H9 (cell line): ENCODE data around the gene IPO9. TPM values are rescaled to one million over a fixed set of nuclear protein-coding genes. Genes with fewer than 3 reads are reported as not detected.

Experiments
- DNase-seq: peaks from one replicate; pipeline ENCODE4 v3.0.0-alpha.2; 2017
- H2AFZ ChIP-seq: one replicate; pipeline ENCODE4 v1.6.1; 2013; ENCODE audit warnings: mild to moderate bottlenecking, low read length, control low read depth, moderate library complexity
- H2AK5ac ChIP-seq: 2 replicates; pipeline ENCODE4 v1.6.1; 2013; ENCODE audit warnings: low read length, control low read depth, mixed read lengths; ENCODE audit not compliant: insufficient read length
- H2BK120ac ChIP-seq: one replicate; pipeline ENCODE4 v1.6.1; 2013; ENCODE audit warnings: low read depth, mild to moderate bottlenecking, low read length, control low read depth, inconsistent platforms; ENCODE audit not compliant: poor library complexity, severe bottlenecking
- H2BK12ac ChIP-seq: 2 replicates; pipeline ENCODE4 v1.6.1; 2013; ENCODE audit warnings: low read length, control low read depth, mixed read lengths, low read depth; ENCODE audit not compliant: insufficient read length
- H2BK15ac ChIP-seq: 2 replicates; pipeline ENCODE4 v1.6.1; 2013; ENCODE audit warnings: low read depth, low read length, control low read depth
- H2BK20ac ChIP-seq: one replicate; pipeline ENCODE4 v1.6.1; 2013; ENCODE audit warnings: low read depth, mild to moderate bottlenecking, low read length, control low read depth, inconsistent platforms; ENCODE audit not compliant: poor library complexity, severe bottlenecking
- H2BK5ac ChIP-seq: 2 replicates; pipeline ENCODE4 v1.6.1; 2013; ENCODE audit warnings: low read length, control low read depth, mixed read lengths; ENCODE audit not compliant: insufficient read length
- H3K14ac ChIP-seq: 2 replicates; pipeline ENCODE4 v1.6.1; 2013; ENCODE audit warnings: low read length, control low read depth; ENCODE audit not compliant: insufficient read depth
- H3K18ac ChIP-seq: 2 replicates; pipeline ENCODE4 v1.6.1; 2013; ENCODE audit warnings: low read depth, mild to moderate bottlenecking, mixed read lengths, low read length, control low read depth; ENCODE audit not compliant: insufficient read length
- H3K23ac ChIP-seq: 2 replicates; pipeline ENCODE4 v1.6.1; 2013; ENCODE audit warnings: low read length, control low read depth, mixed read lengths, low read depth; ENCODE audit not compliant: insufficient read length
- H3K23me2 ChIP-seq: 2 replicates; pipeline ENCODE4 v1.6.1; 2013; ENCODE audit warnings: low read depth, mild to moderate bottlenecking, mixed read lengths, low read length, control low read depth; ENCODE audit not compliant: insufficient read length, poor library complexity, severe bottlenecking
- H3K27ac ChIP-seq: 2 replicates; pipeline ENCODE4 v1.5.1; 2013; ENCODE audit warnings: low read length, control low read depth, mixed read lengths, low read depth; ENCODE audit not compliant: insufficient read length
- H3K27me3 ChIP-seq: 2 replicates; pipeline ENCODE4 v1.6.1; 2013; ENCODE audit warnings: low read length, control low read depth, inconsistent platforms; ENCODE audit not compliant: insufficient read depth
- H3K4ac ChIP-seq: 2 replicates; pipeline ENCODE4 v1.6.1; 2013; ENCODE audit warnings: low read depth, mild to moderate bottlenecking, control low read depth, inconsistent platforms, low read length, moderate library complexity
- H3K4me1 ChIP-seq: 2 replicates; pipeline ENCODE4 v1.6.1; 2013; ENCODE audit warnings: low read length, control low read depth, inconsistent platforms; ENCODE audit not compliant: insufficient read depth
- H3K4me2 ChIP-seq: 2 replicates; pipeline ENCODE4 v1.6.1; 2013; ENCODE audit warnings: low read length, control low read depth, mixed read lengths; ENCODE audit not compliant: insufficient read length, insufficient read depth
- H3K56ac ChIP-seq: 2 replicates; pipeline ENCODE4 v1.6.1; 2013; ENCODE audit warnings: low read depth, mild to moderate bottlenecking, mixed read lengths, low read length, control low read depth; ENCODE audit not compliant: insufficient read length
- H3K79me1 ChIP-seq: 2 replicates; pipeline ENCODE4 v1.6.1; 2013; ENCODE audit warnings: low read depth, mild to moderate bottlenecking, moderate library complexity, low read length, control low read depth, inconsistent platforms; ENCODE audit not compliant: insufficient read depth, poor library complexity, severe bottlenecking
- H3K79me2 ChIP-seq: 2 replicates; pipeline ENCODE4 v1.6.1; 2013; ENCODE audit warnings: low read length, control low read depth, inconsistent platforms; ENCODE audit not compliant: insufficient read depth
- H3K9ac ChIP-seq: 2 replicates; pipeline ENCODE4 v1.6.1; 2013; ENCODE audit warnings: low read length, control low read depth, mixed read lengths; ENCODE audit not compliant: insufficient read length; ENCODE audit errors: extremely low read depth
- H3K9me3 ChIP-seq: one replicate; pipeline ENCODE4 v1.6.1; 2013; ENCODE audit warnings: low read depth, low read length, inconsistent platforms; ENCODE audit not compliant: control insufficient read depth
- H3T11ph ChIP-seq: one replicate; pipeline ENCODE4 v1.6.1; 2013; ENCODE audit warnings: mild to moderate bottlenecking, low read length, control low read depth, inconsistent platforms
- H4K20me1 ChIP-seq: one replicate; pipeline ENCODE4 v1.6.1; 2013; ENCODE audit not compliant: control insufficient read depth, insufficient read length, insufficient read depth
- H4K5ac ChIP-seq: 2 replicates; pipeline ENCODE4 v1.6.1; 2013; ENCODE audit warnings: low read depth, mild to moderate bottlenecking, mixed read lengths, low read length, control low read depth; ENCODE audit not compliant: insufficient read length
- H4K8ac ChIP-seq: replicated peaks from 2 replicates; pipeline ENCODE4 v1.6.1; 2013; ENCODE audit warnings: low read length, control low read depth, mixed read lengths, low read depth; ENCODE audit not compliant: insufficient read length
- H4K91ac ChIP-seq: 2 replicates; pipeline ENCODE4 v1.6.1; 2013; ENCODE audit warnings: low read depth, mild to moderate bottlenecking, moderate library complexity, mixed read lengths, low read length, control low read depth; ENCODE audit not compliant: insufficient read length
- H3K27ac Mint-ChIP-seq, 3 experiments: 2 replicates in 2 of 3; 3 replicates in 1 of 3; pipeline ENCODE4 v1.8.0; 2020 to 2021; ENCODE audit warnings: mixed read lengths in 3 of 3, mild to moderate bottlenecking in 1 of 3, moderate library complexity in 1 of 3
- H3K27me3 Mint-ChIP-seq: 2 replicates; pipeline ENCODE4 v1.8.0; 2021; ENCODE audit warnings: low read depth, mild to moderate bottlenecking, moderate library complexity, mixed read lengths
- H3K36me3 Mint-ChIP-seq, 3 experiments: 2 replicates in 2 of 3; 3 replicates in 1 of 3; pipeline ENCODE4 v1.8.0; 2020 to 2021; ENCODE audit warnings: low read depth in 3 of 3, mixed read lengths in 3 of 3; ENCODE audit not compliant: insufficient read depth in 1 of 3
- H3K4me1 Mint-ChIP-seq, 2 experiments: 2 replicates each; pipeline ENCODE4 v1.8.0; 2020; ENCODE audit warnings: mixed read lengths in 2 of 2
- H3K4me3 Mint-ChIP-seq, 2 experiments: 2 replicates in 1 of 2; 3 replicates in 1 of 2; pipeline ENCODE4 v1.8.0; 2020 to 2021; ENCODE audit warnings: mild to moderate bottlenecking in 2 of 2, mixed read lengths in 2 of 2, moderate library complexity in 1 of 2
- H3K9me3 Mint-ChIP-seq, 2 experiments: 2 replicates in 1 of 2; 3 replicates in 1 of 2; pipeline ENCODE4 v1.8.0; 2020; ENCODE audit warnings: mild to moderate bottlenecking in 2 of 2, mixed read lengths in 2 of 2, moderate library complexity in 1 of 2
- WGBS: extraction: QIAGEN DNeasy Blood & Tissue Kit; methylation state at CpG from one replicate; pipeline ENCODE4 v1.1.7; 2013; ENCODE audit warnings: missing lambda C conversion rate, low lambda C conversion rate, mixed read lengths; ENCODE audit not compliant: insufficient read length; ENCODE audit errors: extremely low coverage; 5-methylcytosine and 5-hydroxymethylcytosine counted together
- total RNA-seq: library from RNA; stranded (reverse); gene quantifications from 2 replicates; pipeline ENCODE4 v1.2.1, GENCODE V29; 2021
- TF ChIP-seq, protein P1 (sequence below): fragments of 200-600 bp; sonication (generic); conservative IDR thresholded peaks from 3 replicates; pipeline ENCODE4 v1.8.0; 2021; ENCODE audit warnings: antibody characterized with exemption, mild to moderate bottlenecking

The IPO9 gene
- total RNA-seq, 1 experiment from 2014 or later, result 104 TPM

DNA sequence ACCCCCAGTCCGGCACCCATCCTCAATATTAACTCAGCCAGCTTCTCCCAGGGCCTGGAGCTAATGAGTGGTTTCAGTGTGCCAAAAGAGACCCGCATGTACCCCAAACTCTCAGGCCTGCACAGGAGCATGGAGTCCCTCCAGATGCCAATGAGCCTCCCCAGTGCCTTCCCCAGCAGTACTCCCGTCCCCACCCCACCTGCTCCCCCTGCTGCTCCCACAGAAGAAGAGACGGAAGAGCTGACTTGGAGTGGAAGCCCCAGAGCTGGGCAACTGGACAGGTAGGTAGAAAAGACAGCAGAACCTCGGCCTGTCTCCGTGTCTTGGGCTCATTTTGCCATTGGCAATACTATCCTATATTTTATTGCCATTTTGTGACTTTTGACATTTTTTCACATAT lies 45.4 kb upstream of the IPO9 start:
- Histone ChIP-seq H3K79me2 (no peaks in the 10 kb centered on the region), H3K14ac (no peak overlapping the region), H3K9me3 (no peaks in the 10 kb centered on the region), H2AFZ (no peak overlapping the region), H3T11ph (no peak overlapping the region), H3K56ac (no peak overlapping the region), H2BK120ac (no peak overlapping the region), H2BK15ac (no peak overlapping the region), H3K27me3 (no peaks in the 10 kb centered on the region), H3K23me2 (no peaks in the 10 kb centered on the region), H4K8ac (no peak overlapping the region), H3K4me2 (no peak overlapping the region), H4K5ac (no peak overlapping the region), H2BK5ac (no peak overlapping the region), H2BK12ac (no peak overlapping the region), H3K79me1 (no peaks in the 10 kb centered on the region), H3K18ac (no peak overlapping the region), H3K9ac (no peak overlapping the region), H2AK5ac (no peak overlapping the region), H3K4ac (no peak overlapping the region), H3K23ac (no peak overlapping the region), H4K91ac (no peak overlapping the region), H3K4me1 (no peaks in the 10 kb centered on the region), H4K20me1 (no peaks in the 10 kb centered on the region), H2BK20ac (no peak overlapping the region), H3K27ac (no peak overlapping the region)
- peaks cover 45 to 79% (median 68%) of the 10 kb centered on the region in 3 experiments for H3K36me3 Mint-ChIP-seq
- no peaks in the 10 kb centered on the region; the same call in 1 of the 2 replicates for H3K27me3 Mint-ChIP-seq
- DNase-seq, result no peak
- TF ChIP-seq, protein P1, sequence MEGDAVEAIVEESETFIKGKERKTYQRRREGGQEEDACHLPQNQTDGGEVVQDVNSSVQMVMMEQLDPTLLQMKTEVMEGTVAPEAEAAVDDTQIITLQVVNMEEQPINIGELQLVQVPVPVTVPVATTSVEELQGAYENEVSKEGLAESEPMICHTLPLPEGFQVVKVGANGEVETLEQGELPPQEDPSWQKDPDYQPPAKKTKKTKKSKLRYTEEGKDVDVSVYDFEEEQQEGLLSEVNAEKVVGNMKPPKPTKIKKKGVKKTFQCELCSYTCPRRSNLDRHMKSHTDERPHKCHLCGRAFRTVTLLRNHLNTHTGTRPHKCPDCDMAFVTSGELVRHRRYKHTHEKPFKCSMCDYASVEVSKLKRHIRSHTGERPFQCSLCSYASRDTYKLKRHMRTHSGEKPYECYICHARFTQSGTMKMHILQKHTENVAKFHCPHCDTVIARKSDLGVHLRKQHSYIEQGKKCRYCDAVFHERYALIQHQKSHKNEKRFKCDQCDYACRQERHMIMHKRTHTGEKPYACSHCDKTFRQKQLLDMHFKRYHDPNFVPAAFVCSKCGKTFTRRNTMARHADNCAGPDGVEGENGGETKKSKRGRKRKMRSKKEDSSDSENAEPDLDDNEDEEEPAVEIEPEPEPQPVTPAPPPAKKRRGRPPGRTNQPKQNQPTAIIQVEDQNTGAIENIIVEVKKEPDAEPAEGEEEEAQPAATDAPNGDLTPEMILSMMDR, result 0 out of 3 replicates have a peak, but pooled peaks have one; percentile 23
- no peak overlapping the region for H3K27ac Mint-ChIP-seq
- WGBS, result no CpG with 5 or more reads among the region's 6 CpGs
- H3K4me3 Mint-ChIP-seq, result no peak overlapping the region
- H3K4me1 Mint-ChIP-seq, result peaks cover 8 to 9% of the 10 kb centered on the region in 2 experiments; a peak in 2 of 4 replicates
- peaks cover 0 to 6% of the 10 kb centered on the region in 2 experiments; a peak in 1 of 5 replicates for H3K9me3 Mint-ChIP-seq
